H9 (cell line): Measurements from ENCODE around the gene AANAT. TPM values are rescaled to one million over a fixed set of nuclear protein-coding genes. Genes with fewer than 3 reads are reported as not detected.
A peak's percentile ranks its signal among the peaks of the same experiment; 100 is the strongest.

ENCODE experiments used
- DNase-seq: peaks from one replicate; pipeline ENCODE4 v3.0.0-alpha.2; 2017
- H2AFZ ChIP-seq: one replicate; pipeline ENCODE4 v1.6.1; 2013; ENCODE audit warnings: mild to moderate bottlenecking, low read length, control low read depth, moderate library complexity
- H2AK5ac ChIP-seq: 2 replicates; pipeline ENCODE4 v1.6.1; 2013; ENCODE audit warnings: low read length, control low read depth, mixed read lengths; ENCODE audit not compliant: insufficient read length
- H2BK120ac ChIP-seq: one replicate; pipeline ENCODE4 v1.6.1; 2013; ENCODE audit warnings: low read depth, mild to moderate bottlenecking, low read length, control low read depth, inconsistent platforms; ENCODE audit not compliant: poor library complexity, severe bottlenecking
- H2BK12ac ChIP-seq: 2 replicates; pipeline ENCODE4 v1.6.1; 2013; ENCODE audit warnings: low read length, control low read depth, mixed read lengths, low read depth; ENCODE audit not compliant: insufficient read length
- H2BK15ac ChIP-seq: 2 replicates; pipeline ENCODE4 v1.6.1; 2013; ENCODE audit warnings: low read depth, low read length, control low read depth
- H2BK20ac ChIP-seq: one replicate; pipeline ENCODE4 v1.6.1; 2013; ENCODE audit warnings: low read depth, mild to moderate bottlenecking, low read length, control low read depth, inconsistent platforms; ENCODE audit not compliant: poor library complexity, severe bottlenecking
- H2BK5ac ChIP-seq: 2 replicates; pipeline ENCODE4 v1.6.1; 2013; ENCODE audit warnings: low read length, control low read depth, mixed read lengths; ENCODE audit not compliant: insufficient read length
- H3K14ac ChIP-seq: 2 replicates; pipeline ENCODE4 v1.6.1; 2013; ENCODE audit warnings: low read length, control low read depth; ENCODE audit not compliant: insufficient read depth
- H3K18ac ChIP-seq: 2 replicates; pipeline ENCODE4 v1.6.1; 2013; ENCODE audit warnings: low read depth, mild to moderate bottlenecking, mixed read lengths, low read length, control low read depth; ENCODE audit not compliant: insufficient read length
- H3K23ac ChIP-seq: 2 replicates; pipeline ENCODE4 v1.6.1; 2013; ENCODE audit warnings: low read length, control low read depth, mixed read lengths, low read depth; ENCODE audit not compliant: insufficient read length
- H3K23me2 ChIP-seq: 2 replicates; pipeline ENCODE4 v1.6.1; 2013; ENCODE audit warnings: low read depth, mild to moderate bottlenecking, mixed read lengths, low read length, control low read depth; ENCODE audit not compliant: insufficient read length, poor library complexity, severe bottlenecking
- H3K27ac ChIP-seq: 2 replicates; pipeline ENCODE4 v1.5.1; 2013; ENCODE audit warnings: low read length, control low read depth, mixed read lengths, low read depth; ENCODE audit not compliant: insufficient read length
- H3K27me3 ChIP-seq: 2 replicates; pipeline ENCODE4 v1.6.1; 2013; ENCODE audit warnings: low read length, control low read depth, inconsistent platforms; ENCODE audit not compliant: insufficient read depth
- H3K4ac ChIP-seq: 2 replicates; pipeline ENCODE4 v1.6.1; 2013; ENCODE audit warnings: low read depth, mild to moderate bottlenecking, control low read depth, inconsistent platforms, low read length, moderate library complexity
- H3K4me1 ChIP-seq: 2 replicates; pipeline ENCODE4 v1.6.1; 2013; ENCODE audit warnings: low read length, control low read depth, inconsistent platforms; ENCODE audit not compliant: insufficient read depth
- H3K4me2 ChIP-seq: 2 replicates; pipeline ENCODE4 v1.6.1; 2013; ENCODE audit warnings: low read length, control low read depth, mixed read lengths; ENCODE audit not compliant: insufficient read length, insufficient read depth
- H3K56ac ChIP-seq: 2 replicates; pipeline ENCODE4 v1.6.1; 2013; ENCODE audit warnings: low read depth, mild to moderate bottlenecking, mixed read lengths, low read length, control low read depth; ENCODE audit not compliant: insufficient read length
- H3K79me1 ChIP-seq: 2 replicates; pipeline ENCODE4 v1.6.1; 2013; ENCODE audit warnings: low read depth, mild to moderate bottlenecking, moderate library complexity, low read length, control low read depth, inconsistent platforms; ENCODE audit not compliant: insufficient read depth, poor library complexity, severe bottlenecking
- H3K79me2 ChIP-seq: 2 replicates; pipeline ENCODE4 v1.6.1; 2013; ENCODE audit warnings: low read length, control low read depth, inconsistent platforms; ENCODE audit not compliant: insufficient read depth
- H3K9ac ChIP-seq: 2 replicates; pipeline ENCODE4 v1.6.1; 2013; ENCODE audit warnings: low read length, control low read depth, mixed read lengths; ENCODE audit not compliant: insufficient read length; ENCODE audit errors: extremely low read depth
- H3K9me3 ChIP-seq: one replicate; pipeline ENCODE4 v1.6.1; 2013; ENCODE audit warnings: low read depth, low read length, inconsistent platforms; ENCODE audit not compliant: control insufficient read depth
- H3T11ph ChIP-seq: one replicate; pipeline ENCODE4 v1.6.1; 2013; ENCODE audit warnings: mild to moderate bottlenecking, low read length, control low read depth, inconsistent platforms
- H4K20me1 ChIP-seq: one replicate; pipeline ENCODE4 v1.6.1; 2013; ENCODE audit not compliant: control insufficient read depth, insufficient read length, insufficient read depth
- H4K5ac ChIP-seq: 2 replicates; pipeline ENCODE4 v1.6.1; 2013; ENCODE audit warnings: low read depth, mild to moderate bottlenecking, mixed read lengths, low read length, control low read depth; ENCODE audit not compliant: insufficient read length
- H4K8ac ChIP-seq: replicated peaks from 2 replicates; pipeline ENCODE4 v1.6.1; 2013; ENCODE audit warnings: low read length, control low read depth, mixed read lengths, low read depth; ENCODE audit not compliant: insufficient read length
- H4K91ac ChIP-seq: 2 replicates; pipeline ENCODE4 v1.6.1; 2013; ENCODE audit warnings: low read depth, mild to moderate bottlenecking, moderate library complexity, mixed read lengths, low read length, control low read depth; ENCODE audit not compliant: insufficient read length
- H3K27ac Mint-ChIP-seq, 3 experiments: 2 replicates in 2 of 3; 3 replicates in 1 of 3; pipeline ENCODE4 v1.8.0; 2020 to 2021; ENCODE audit warnings: mixed read lengths in 3 of 3, mild to moderate bottlenecking in 1 of 3, moderate library complexity in 1 of 3
- H3K27me3 Mint-ChIP-seq: 2 replicates; pipeline ENCODE4 v1.8.0; 2021; ENCODE audit warnings: low read depth, mild to moderate bottlenecking, moderate library complexity, mixed read lengths
- H3K36me3 Mint-ChIP-seq, 3 experiments: 2 replicates in 2 of 3; 3 replicates in 1 of 3; pipeline ENCODE4 v1.8.0; 2020 to 2021; ENCODE audit warnings: low read depth in 3 of 3, mixed read lengths in 3 of 3; ENCODE audit not compliant: insufficient read depth in 1 of 3
- H3K4me1 Mint-ChIP-seq, 2 experiments: 2 replicates each; pipeline ENCODE4 v1.8.0; 2020; ENCODE audit warnings: mixed read lengths in 2 of 2
- H3K4me3 Mint-ChIP-seq, 2 experiments: 2 replicates in 1 of 2; 3 replicates in 1 of 2; pipeline ENCODE4 v1.8.0; 2020 to 2021; ENCODE audit warnings: mild to moderate bottlenecking in 2 of 2, mixed read lengths in 2 of 2, moderate library complexity in 1 of 2
- H3K9me3 Mint-ChIP-seq, 2 experiments: 2 replicates in 1 of 2; 3 replicates in 1 of 2; pipeline ENCODE4 v1.8.0; 2020; ENCODE audit warnings: mild to moderate bottlenecking in 2 of 2, mixed read lengths in 2 of 2, moderate library complexity in 1 of 2
- WGBS: extraction: QIAGEN DNeasy Blood & Tissue Kit; methylation state at CpG from one replicate; pipeline ENCODE4 v1.1.7; 2013; ENCODE audit warnings: missing lambda C conversion rate, low lambda C conversion rate, mixed read lengths; ENCODE audit not compliant: insufficient read length; ENCODE audit errors: extremely low coverage; 5-methylcytosine and 5-hydroxymethylcytosine counted together
- total RNA-seq: library from RNA; stranded (reverse); gene quantifications from 2 replicates; pipeline ENCODE4 v1.2.1, GENCODE V29; 2021
- TF ChIP-seq, protein P1 (sequence below): fragments of 200-600 bp; sonication (generic); conservative IDR thresholded peaks from 3 replicates; pipeline ENCODE4 v1.8.0; 2021; ENCODE audit warnings: antibody characterized with exemption, mild to moderate bottlenecking

Gene AANAT
- total RNA-seq, 1 experiment from 2014 or later = 0.55 TPM

- Histone ChIP-seq H3K14ac (no peak overlapping the region), H4K5ac (no peak overlapping the region), H2BK12ac (no peak overlapping the region), H3T11ph (no peak overlapping the region), H4K91ac (no peak overlapping the region), H3K27ac (no peak overlapping the region), H4K8ac (no peak overlapping the region), H3K9ac (no peak overlapping the region), H3K4me1 (no peaks in the 10 kb centered on the region), H3K4me2 (no peak overlapping the region), H3K23me2 (no peaks in the 10 kb centered on the region), H4K20me1 (no peaks in the 10 kb centered on the region), H3K18ac (no peak overlapping the region), H3K79me1 (no peaks in the 10 kb centered on the region), H3K27me3 (no peaks in the 10 kb centered on the region), H2AK5ac (no peak overlapping the region), H2AFZ (no peak overlapping the region), H2BK20ac (no peak overlapping the region), H3K4ac (no peak overlapping the region), H3K23ac (no peak overlapping the region), H2BK15ac (no peak overlapping the region), H2BK120ac (no peak overlapping the region), H3K79me2 (no peaks in the 10 kb centered on the region), H2BK5ac (no peak overlapping the region), H3K9me3 (no peaks in the 10 kb centered on the region), H3K56ac (no peak overlapping the region)
- TF ChIP-seq, protein P1, sequence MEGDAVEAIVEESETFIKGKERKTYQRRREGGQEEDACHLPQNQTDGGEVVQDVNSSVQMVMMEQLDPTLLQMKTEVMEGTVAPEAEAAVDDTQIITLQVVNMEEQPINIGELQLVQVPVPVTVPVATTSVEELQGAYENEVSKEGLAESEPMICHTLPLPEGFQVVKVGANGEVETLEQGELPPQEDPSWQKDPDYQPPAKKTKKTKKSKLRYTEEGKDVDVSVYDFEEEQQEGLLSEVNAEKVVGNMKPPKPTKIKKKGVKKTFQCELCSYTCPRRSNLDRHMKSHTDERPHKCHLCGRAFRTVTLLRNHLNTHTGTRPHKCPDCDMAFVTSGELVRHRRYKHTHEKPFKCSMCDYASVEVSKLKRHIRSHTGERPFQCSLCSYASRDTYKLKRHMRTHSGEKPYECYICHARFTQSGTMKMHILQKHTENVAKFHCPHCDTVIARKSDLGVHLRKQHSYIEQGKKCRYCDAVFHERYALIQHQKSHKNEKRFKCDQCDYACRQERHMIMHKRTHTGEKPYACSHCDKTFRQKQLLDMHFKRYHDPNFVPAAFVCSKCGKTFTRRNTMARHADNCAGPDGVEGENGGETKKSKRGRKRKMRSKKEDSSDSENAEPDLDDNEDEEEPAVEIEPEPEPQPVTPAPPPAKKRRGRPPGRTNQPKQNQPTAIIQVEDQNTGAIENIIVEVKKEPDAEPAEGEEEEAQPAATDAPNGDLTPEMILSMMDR = no peak
- WGBS = no CpG with 5 or more reads among the region's 38 CpGs
- Mint-ChIP-seq H3K27me3 (peaks cover 2% of the 10 kb centered on the region; the same call in 1 of the 2 replicates), H3K9me3 (no peaks in the 10 kb centered on the region), H3K27ac (no peak overlapping the region), H3K4me3 (no peak overlapping the region), H3K36me3 (peaks cover 4 to 21% (median 5%) of the 10 kb centered on the region in 3 experiments; a peak in 4 of 7 replicates), H3K4me1 (peaks cover 0 to 18% of the 10 kb centered on the region in 2 experiments; a peak in 2 of 4 replicates)
- DNase-seq = peak; percentile 31
Observed at GRCh38 chr17:76469076-76469990, 1.9 kb downstream of the AANAT start.
